Fibroblast of lung (primary cell): ENCODE data around the gene MRPS2. TPM values are rescaled to one million over a fixed set of nuclear protein-coding genes. Genes with fewer than 3 reads are reported as not detected.

Source experiments
- DNase-seq, 2 donors: peaks; one replicate each; pipeline versions ENCODE4 v3.0.0 to v3.0.0-alpha.2; 2010; ENCODE audit warnings: low read depth in 2 of 2
- H2AFZ ChIP-seq: 2 replicates; pipeline ENCODE4 v1.5.1; 2012; ENCODE audit warnings: low read length, control low read depth, inconsistent platforms
- H3K27ac ChIP-seq: 2 replicates; pipeline ENCODE4 v1.5.1; 2011; ENCODE audit warnings: low read length, control low read depth; ENCODE audit not compliant: insufficient read depth
- H3K27me3 ChIP-seq: 2 replicates; pipeline ENCODE4 v1.5.1; 2011; ENCODE audit warnings: mild to moderate bottlenecking, low read length; ENCODE audit not compliant: control insufficient read depth, insufficient read depth
- H3K36me3 ChIP-seq: 2 replicates; pipeline ENCODE4 v1.5.1; 2011; ENCODE audit warnings: low read length; ENCODE audit not compliant: control insufficient read depth, insufficient read depth
- H3K4me1 ChIP-seq: 2 replicates; pipeline ENCODE4 v1.5.1; 2011; ENCODE audit warnings: low read length; ENCODE audit not compliant: control insufficient read depth, insufficient read depth; ENCODE audit errors: extremely low read depth
- H3K4me2 ChIP-seq: 2 replicates; pipeline ENCODE4 v1.5.1; 2011; ENCODE audit warnings: low read length, control low read depth; ENCODE audit not compliant: insufficient read depth; ENCODE audit errors: extremely low read depth
- H3K4me3 ChIP-seq, 4 experiments: fragments of 200-600 bp in 1 of 4; sonication (generic) in 1 of 4; replicated peaks in 1 of 4; 2 replicates each; pipeline ENCODE4 v1.5.1; 2011 to 2016; ENCODE audit warnings: low read length in 4 of 4, low read depth in 3 of 4, mild to moderate bottlenecking in 3 of 4, control low read depth in 2 of 4, inconsistent platforms in 1 of 4, mixed read lengths in 1 of 4; ENCODE audit not compliant: insufficient read depth in 1 of 4; ENCODE audit errors: control extremely low read depth in 1 of 4
- H3K79me2 ChIP-seq: 2 replicates; pipeline ENCODE4 v1.5.1; 2012; ENCODE audit warnings: mild to moderate bottlenecking, low read length, inconsistent platforms; ENCODE audit not compliant: control insufficient read depth, insufficient read depth
- H3K9ac ChIP-seq: 2 replicates; pipeline ENCODE4 v1.5.1; 2011; ENCODE audit warnings: mild to moderate bottlenecking, low read length, control low read depth; ENCODE audit not compliant: insufficient read depth
- H3K9me3 ChIP-seq: 2 replicates; pipeline ENCODE4 v1.5.1; 2012; ENCODE audit warnings: low read depth, low read length; ENCODE audit not compliant: control insufficient read depth, insufficient read depth
- H4K20me1 ChIP-seq: 2 replicates; pipeline ENCODE4 v1.5.1; 2011; ENCODE audit warnings: low read length; ENCODE audit not compliant: control insufficient read depth, insufficient read depth; ENCODE audit errors: extremely low read depth
- CTCF ChIP-seq, 2 donors: IDR thresholded peaks in 1 of 2; conservative IDR thresholded peaks in 1 of 2; 1 replicate in 1 of 2; 2 replicates in 1 of 2; pipeline ENCODE4 v1.5.1; 2011 to 2012; ENCODE audit warnings: low read length in 2 of 2, control low read depth in 1 of 2, inconsistent platforms in 1 of 2, low read depth in 1 of 2, mild to moderate bottlenecking in 1 of 2
- EZH2 ChIP-seq: IDR thresholded peaks from 2 replicates; pipeline ENCODE4 v1.5.1; 2012; ENCODE audit warnings: low read length, control low read depth, mild to moderate bottlenecking; ENCODE audit errors: missing control alignments
- polyA plus RNA-seq, 2 donors: library from polyadenylated mRNA; depleted of rRNA in 1 of 2; stranded (reverse) in 1 of 2; unstranded in 1 of 2; fragments of >200 nt; gene quantifications; 2 replicates each; pipeline ENCODE4 v1.2.1, GENCODE V29; 2011 to 2012; ENCODE audit warnings: missing spikeins in 1 of 2
- total RNA-seq: library from RNA; depleted of rRNA; stranded (reverse); fragments of >200 nt; gene quantifications from 2 replicates; pipeline ENCODE4 v1.2.1, GENCODE V29; 2014

MRPS2 gene
- total and polyA plus RNA-seq, 2 donors (not counting 1 experiment from before 2014, with no cell fraction given): 10.4 to 43.6 TPM

DNA sequence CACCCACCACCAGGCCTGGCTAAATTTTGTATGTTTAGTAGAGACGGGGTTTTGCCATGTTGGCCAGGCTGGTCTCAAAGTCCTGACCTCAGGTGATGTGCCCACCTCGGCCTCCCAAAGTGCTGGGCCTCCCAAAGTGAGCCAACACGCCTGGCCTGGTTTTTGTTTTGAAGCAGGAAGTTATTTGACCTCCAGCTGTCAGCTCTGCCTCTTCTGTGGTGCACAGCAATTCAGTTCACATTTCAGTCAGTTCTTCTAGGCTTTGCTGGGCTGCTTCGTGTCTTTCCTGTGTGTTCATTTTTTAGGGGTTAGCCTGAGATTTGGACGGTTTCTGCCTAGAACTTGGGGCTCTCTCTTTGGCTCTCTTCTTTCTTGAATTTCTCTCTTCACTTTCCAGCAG lies 29.7 kb downstream of the MRPS2 start:
- H3K4me2 ChIP-seq: no peak overlapping the region
- no peak overlapping the region for H3K9ac ChIP-seq
- H3K4me3 ChIP-seq: no peak overlapping the region
- no peaks in the 10 kb centered on the region for H3K9me3 ChIP-seq
- H3K4me1 ChIP-seq: no peaks in the 10 kb centered on the region
- no peak for TF ChIP-seq EZH2
- TF ChIP-seq CTCF (conservative IDR thresholded peaks at IDR 0.05 in 1 of 2, IDR thresholded peaks at IDR 0.05 in 1 of 2; ENCODE audit: low read depth in 1 of 2, low read length in 2 of 2): no peak
- DNase-seq: no peak
- no peak overlapping the region for H3K27ac ChIP-seq
- H3K27me3 ChIP-seq: no peaks in the 10 kb centered on the region
- H4K20me1 ChIP-seq: no peaks in the 10 kb centered on the region
- no peaks in the 10 kb centered on the region for H3K36me3 ChIP-seq
- H2AFZ ChIP-seq: no peak overlapping the region
- no peaks in the 10 kb centered on the region for H3K79me2 ChIP-seq

DNA sequence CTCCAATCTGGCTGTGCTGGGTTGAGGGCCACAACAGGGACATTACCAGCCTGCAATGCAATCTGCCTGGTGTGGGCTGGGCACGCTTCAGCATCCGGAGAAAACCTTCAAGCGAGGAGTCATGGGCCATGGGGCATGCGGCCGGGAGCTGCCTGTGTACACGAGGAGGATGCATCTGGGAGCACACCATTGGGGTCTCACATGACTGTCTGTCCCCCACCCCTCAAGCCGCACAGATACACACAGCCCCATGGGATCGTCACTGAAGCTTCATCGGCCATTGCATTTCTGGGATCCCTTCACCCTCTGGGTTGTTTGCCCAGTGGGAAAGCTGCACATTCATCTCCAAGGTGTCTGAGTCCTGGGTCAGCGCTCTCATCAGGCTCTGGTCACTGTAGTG lies 30.6 kb downstream of the MRPS2 start:
- Histone ChIP-seq H3K4me1 (no peaks in the 10 kb centered on the region), H3K9me3 (no peaks in the 10 kb centered on the region), H3K27ac (no peak overlapping the region), H3K36me3 (no peaks in the 10 kb centered on the region), H3K27me3 (no peaks in the 10 kb centered on the region), H3K4me3 (no peak overlapping the region), H3K4me2 (no peak overlapping the region), H2AFZ (no peak overlapping the region), H3K79me2 (no peaks in the 10 kb centered on the region), H4K20me1 (no peaks in the 10 kb centered on the region), H3K9ac (no peak overlapping the region)
- no peak for TF ChIP-seq EZH2
- no peak for TF ChIP-seq CTCF (conservative IDR thresholded peaks at IDR 0.05 in 1 of 2, IDR thresholded peaks at IDR 0.05 in 1 of 2; ENCODE audit: low read depth in 1 of 2, low read length in 2 of 2)
- DNase-seq: no peak

DNA sequence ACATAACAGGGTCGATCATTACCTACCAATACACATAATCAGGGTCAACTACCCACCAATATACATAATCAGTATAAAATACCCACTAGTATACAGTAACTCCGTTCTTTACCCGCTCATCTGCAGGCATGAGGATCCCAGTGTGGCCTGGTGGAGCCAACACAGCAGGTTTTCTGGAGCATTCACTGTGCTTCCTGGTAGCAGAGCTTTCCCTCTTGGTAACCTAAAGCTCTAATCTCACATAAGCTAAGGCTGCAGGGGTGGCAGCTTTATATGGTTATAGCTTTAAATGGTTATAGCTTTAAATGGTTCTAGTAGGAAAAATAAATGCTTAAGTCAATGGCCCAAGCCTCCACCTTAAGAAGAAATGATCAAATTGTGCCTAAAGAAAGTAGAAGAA lies 32.6 kb downstream of the MRPS2 start:
- H3K36me3 ChIP-seq: no peaks in the 10 kb centered on the region
- H3K27ac ChIP-seq: no peak overlapping the region
- H2AFZ ChIP-seq: no peak overlapping the region
- H3K4me2 ChIP-seq: no peak overlapping the region
- TF ChIP-seq EZH2: no peak
- no peak for TF ChIP-seq CTCF (conservative IDR thresholded peaks at IDR 0.05 in 1 of 2, IDR thresholded peaks at IDR 0.05 in 1 of 2; ENCODE audit: low read depth in 1 of 2, low read length in 2 of 2)
- H3K4me1 ChIP-seq: no peaks in the 10 kb centered on the region
- no peaks in the 10 kb centered on the region for H3K9me3 ChIP-seq
- H3K4me3 ChIP-seq: no peak overlapping the region
- no peaks in the 10 kb centered on the region for H3K79me2 ChIP-seq
- H3K27me3 ChIP-seq: no peaks in the 10 kb centered on the region
- no peaks in the 10 kb centered on the region for H4K20me1 ChIP-seq
- no peak for DNase-seq
- no peak overlapping the region for H3K9ac ChIP-seq
